ENCODE results near the gene DDX60. TPM values are rescaled to one million over a fixed set of nuclear protein-coding genes. Genes with fewer than 3 reads are reported as not detected.

The DDX60 gene
- total and polyA plus RNA-seq, 7 donors = 1.4 to 3.6 (median 2.1) TPM

GRCh38 chr4:168361365-168362024 lies 42.9 kb upstream of the DDX60 start:
- TF ChIP-seq CTCF (IDR thresholded peaks at IDR 0.05) = no peak
- Histone ChIP-seq H3K4me3 (no peak overlapping the region), H3K9me3 (no peaks in the 10 kb centered on the region), H3K36me3 (ENCODE audit: insufficient read depth in 1 of 2, low read depth in 1 of 2) (peaks cover 3 to 19% of the 10 kb centered on the region in 2 donors), H3K27ac (no peak overlapping the region), H3K4me1 (no peaks in the 10 kb centered on the region), H3K27me3 (ENCODE audit: insufficient read depth in 3 of 3, low read length in 2 of 3) (no peaks in the 10 kb centered on the region)
- intact Hi-C loops (cut with DNase I) = no loop called here
- no peak for ATAC-seq
- 82 to 90% (median 87%) methylated on average over 2 of the region's 2 CpGs for WGBS, 3 donors
- DNase-seq = no peak

DNA sequence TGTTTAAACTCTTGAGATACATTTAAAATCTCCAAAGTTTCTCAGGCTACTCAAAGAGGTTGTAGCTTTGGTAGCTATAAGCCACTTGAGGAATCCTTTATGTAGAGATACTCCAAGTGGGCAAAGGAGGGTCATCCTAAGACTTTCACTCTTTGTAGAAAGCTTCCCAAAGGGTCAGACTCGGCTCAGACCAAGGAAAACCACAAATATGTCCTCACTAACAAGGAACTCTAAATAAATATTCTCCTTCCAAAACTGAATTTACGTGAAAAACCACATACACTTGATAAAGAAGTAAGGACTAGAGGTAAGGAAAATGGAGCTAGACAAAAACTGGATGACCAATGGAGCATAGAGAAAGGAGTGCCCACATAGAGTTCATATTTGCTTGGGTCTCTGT lies 41.7 kb upstream of the DDX60 start:
- Histone ChIP-seq H3K4me1 (no peaks in the 10 kb centered on the region), H3K36me3 (ENCODE audit: insufficient read depth in 1 of 2, low read depth in 1 of 2) (peaks cover 3 to 19% of the 10 kb centered on the region in 2 donors), H3K9me3 (no peaks in the 10 kb centered on the region), H3K4me3 (no peak overlapping the region), H3K27me3 (ENCODE audit: insufficient read depth in 3 of 3, low read length in 2 of 3) (no peaks in the 10 kb centered on the region), H3K27ac (no peak overlapping the region)
- DNase-seq (no peak), ATAC-seq (no peak)
- intact Hi-C loops (cut with DNase I) = no loop called here
- WGBS, 3 donors = 88 to 91% (median 89%) methylated on average over 2 of the region's 2 CpGs
- TF ChIP-seq CTCF (IDR thresholded peaks at IDR 0.05) = no peak

- 47 to 49% (median 49%) methylated on average over 2 of the region's 2 CpGs for WGBS, 3 donors
- Histone ChIP-seq H3K4me1 (no peaks in the 10 kb centered on the region), H3K4me3 (no peak overlapping the region), H3K36me3 (ENCODE audit: insufficient read depth in 1 of 2, low read depth in 1 of 2) (peaks cover 3 to 19% of the 10 kb centered on the region in 2 donors), H3K27me3 (ENCODE audit: insufficient read depth in 3 of 3, low read length in 2 of 3) (no peaks in the 10 kb centered on the region), H3K27ac (no peak overlapping the region), H3K9me3 (no peaks in the 10 kb centered on the region)
- intact Hi-C loops (cut with DNase I) = no loop called here
- DNase-seq = no peak
- no peak for TF ChIP-seq CTCF (IDR thresholded peaks at IDR 0.05)
- no peak for ATAC-seq
Observed at GRCh38 chr4:168357941-168358340, 39.4 kb upstream of the DDX60 start.

DNA sequence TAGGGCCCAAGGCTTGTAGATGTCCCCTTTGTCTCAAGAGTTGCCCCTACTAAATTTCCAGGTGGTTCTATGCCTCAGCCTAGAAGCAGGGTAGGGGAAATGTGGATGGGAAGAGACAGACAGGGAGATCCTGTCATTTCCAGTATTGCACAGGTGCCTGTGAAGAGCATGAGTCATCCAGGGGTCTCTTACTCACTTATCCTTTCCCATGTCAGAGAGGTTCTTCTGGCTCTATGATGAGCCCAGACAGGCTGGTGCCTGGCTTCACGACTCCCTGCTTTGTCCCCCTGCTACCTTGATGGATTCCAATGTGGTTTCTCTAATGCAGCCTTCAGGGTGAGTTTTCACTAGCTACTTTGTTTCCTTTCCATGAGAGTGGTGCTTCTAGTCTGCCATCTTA lies 35.2 kb upstream of the DDX60 start:
- Histone ChIP-seq H3K4me3 (no peak overlapping the region), H3K27ac (no peak overlapping the region), H3K9me3 (no peaks in the 10 kb centered on the region), H3K27me3 (ENCODE audit: insufficient read depth in 3 of 3, low read length in 2 of 3) (no peaks in the 10 kb centered on the region), H3K36me3 (ENCODE audit: insufficient read depth in 1 of 2, low read depth in 1 of 2) (peaks cover 0 to 7% of the 10 kb centered on the region in 2 donors), H3K4me1 (no peaks in the 10 kb centered on the region)
- DNase-seq (no peak), ATAC-seq (no peak)
- 94 to 100% (median 96%) methylated on average over 1 of the region's 1 CpG for WGBS, 3 donors
- TF ChIP-seq CTCF (IDR thresholded peaks at IDR 0.05) = no peak
- intact Hi-C loops (cut with DNase I) = no loop called here

- no peaks in the 10 kb centered on the region for H3K36me3 ChIP-seq (ENCODE audit: insufficient read depth in 1 of 2, low read depth in 1 of 2)
- intact Hi-C loops (cut with DNase I) = loop anchor here in 1 of 2 donors (10.0 kb wide), 1 partner anchor 153 kb away; no protein-coding TSS in a partner anchor
- no peak for DNase-seq
- peaks cover 5% of the 10 kb centered on the region for H3K4me1 ChIP-seq
- no peak overlapping the region for H3K4me3 ChIP-seq
- WGBS, 3 donors = 75 to 90% (median 79%) methylated on average over 3 of the region's 3 CpGs
- TF ChIP-seq CTCF (IDR thresholded peaks at IDR 0.05) = no peak
- H3K9me3 ChIP-seq = no peaks in the 10 kb centered on the region
- ATAC-seq = no peak
- no peak overlapping the region for H3K27ac ChIP-seq
- H3K27me3 ChIP-seq (ENCODE audit: insufficient read depth in 3 of 3, low read length in 2 of 3) = no peaks in the 10 kb centered on the region
Observed at GRCh38 chr4:168337550-168337940, 19.0 kb upstream of the DDX60 start.
